Activated T-helper 2 cell treated with anti-CD3 and anti-CD28 coated beads, Interferon-gamma antibody, Interleukin-2, Interleukin-4, amounts not matched to agents 10 μg/mL and 5 μg/mL and 100 μg/mL, durations not matched to agents 14 hours and 24 hours and 36 hours (primary cell): ENCODE results near the gene RBM5. TPM values are rescaled to one million over a fixed set of nuclear protein-coding genes. Genes with fewer than 3 reads are reported as not detected.
A peak's percentile ranks its signal among the peaks of the same experiment; 100 is the strongest.

Experiments
- DNase-seq: peaks from one replicate; pipeline ENCODE4 v3.0.0; 2021; ENCODE audit warnings: low spot score
- H3K27ac Mint-ChIP-seq: one replicate; pipeline ENCODE4 v1.8.0; 2021; ENCODE audit warnings: mixed read lengths
- H3K27me3 Mint-ChIP-seq: one replicate; pipeline ENCODE4 v1.8.0; 2021; ENCODE audit warnings: low read depth, mixed read lengths
- H3K36me3 Mint-ChIP-seq: one replicate; pipeline ENCODE4 v1.8.0; 2021; ENCODE audit warnings: low read depth, mixed read lengths
- H3K4me1 Mint-ChIP-seq: one replicate; pipeline ENCODE4 v1.8.0; 2021; ENCODE audit warnings: low read depth, mixed read lengths
- H3K4me3 Mint-ChIP-seq: one replicate; pipeline ENCODE4 v1.8.0; 2021; ENCODE audit warnings: low read depth, mild to moderate bottlenecking, moderate library complexity, mixed read lengths
- H3K9me3 Mint-ChIP-seq: one replicate; pipeline ENCODE4 v1.8.0; 2021; ENCODE audit warnings: mixed read lengths
- intact Hi-C: fragments of 100-400 bp; cut with micrococcal nuclease; formaldehyde crosslinking; loops from one replicate; pipeline ENCODE4 v1.15.1; 2023
- total RNA-seq: library from RNA; stranded (reverse); gene quantifications from 2 replicates; pipeline ENCODE4 v1.2.3, GENCODE V29; 2022

RBM5 gene
- total RNA-seq, 1 donor from 2014 or later: 139 TPM

GRCh38 chr3:50100956-50101845 lies 12.5 kb downstream of the RBM5 start:
- Mint-ChIP-seq H3K27me3 (no peaks in the 10 kb centered on the region), H3K9me3 (no peaks in the 10 kb centered on the region), H3K27ac (no peak overlapping the region), H3K4me1 (peaks cover 2% of the 10 kb centered on the region), H3K36me3 (peaks cover 82% of the 10 kb centered on the region), H3K4me3 (no peak overlapping the region)
- no peak for DNase-seq
- intact Hi-C loops: no loop called here

- H3K4me1 Mint-ChIP-seq: no peaks in the 10 kb centered on the region
- no peak for DNase-seq
- intact Hi-C loops: no loop called here
- H3K9me3 Mint-ChIP-seq: no peaks in the 10 kb centered on the region
- peaks cover 84% of the 10 kb centered on the region for H3K36me3 Mint-ChIP-seq
- no peak overlapping the region for H3K4me3 Mint-ChIP-seq
- H3K27ac Mint-ChIP-seq: no peak overlapping the region
- no peaks in the 10 kb centered on the region for H3K27me3 Mint-ChIP-seq
Measured at GRCh38 chr3:50102558-50102957, 13.8 kb downstream of the RBM5 start.

- Mint-ChIP-seq H3K4me3 (no peak overlapping the region), H3K4me1 (no peaks in the 10 kb centered on the region), H3K27me3 (no peaks in the 10 kb centered on the region), H3K9me3 (no peaks in the 10 kb centered on the region), H3K27ac (no peak overlapping the region), H3K36me3 (peaks cover 87% of the 10 kb centered on the region)
- DNase-seq: no peak
- intact Hi-C loops: no loop called here
Measured at GRCh38 chr3:50111757-50112156, 23.0 kb downstream of the RBM5 start.

- Mint-ChIP-seq H3K36me3 (peaks cover 86% of the 10 kb centered on the region), H3K4me1 (no peaks in the 10 kb centered on the region), H3K27me3 (no peaks in the 10 kb centered on the region)
Measured at GRCh38 chr3:50112462-50112861, 23.7 kb downstream of the RBM5 start.

GRCh38 chr3:50117120-50117519 lies 28.4 kb downstream of the RBM5 start:
- Mint-ChIP-seq H3K27me3 (no peaks in the 10 kb centered on the region), H3K4me3 (no peak overlapping the region), H3K4me1 (no peaks in the 10 kb centered on the region), H3K36me3 (peaks cover 67% of the 10 kb centered on the region), H3K27ac (no peak overlapping the region), H3K9me3 (no peaks in the 10 kb centered on the region)
- intact Hi-C loops: no loop called here
- no peak for DNase-seq

More at GRCh38 chr3:50112462-50112861, 23.7 kb downstream of the RBM5 start:
- Mint-ChIP-seq H3K4me3 (no peak overlapping the region), H3K27ac (no peak overlapping the region), H3K9me3 (no peaks in the 10 kb centered on the region)
- intact Hi-C loops: no loop called here
- no peak for DNase-seq

- Mint-ChIP-seq H3K4me1 (no peaks in the 10 kb centered on the region), H3K27ac (no peak overlapping the region), H3K4me3 (no peak overlapping the region), H3K36me3 (peaks cover 60% of the 10 kb centered on the region), H3K27me3 (no peaks in the 10 kb centered on the region), H3K9me3 (no peaks in the 10 kb centered on the region)
- intact Hi-C loops: no loop called here
- DNase-seq: no peak
Measured at GRCh38 chr3:50118237-50118636, 29.5 kb downstream of the RBM5 start.

GRCh38 chr3:50119786-50120185 lies 31.1 kb downstream of the RBM5 start:
- H3K27ac Mint-ChIP-seq: no peak overlapping the region
- no peak overlapping the region for H3K4me3 Mint-ChIP-seq
- no peaks in the 10 kb centered on the region for H3K4me1 Mint-ChIP-seq
- no peak for DNase-seq
- no peaks in the 10 kb centered on the region for H3K27me3 Mint-ChIP-seq
- no peaks in the 10 kb centered on the region for H3K9me3 Mint-ChIP-seq
- intact Hi-C loops: loop anchor here (2.0 kb wide), 1 partner anchor 69 kb away; no protein-coding TSS in a partner anchor
- H3K36me3 Mint-ChIP-seq: peaks cover 45% of the 10 kb centered on the region

- peaks cover 37% of the 10 kb centered on the region for H3K36me3 Mint-ChIP-seq
- no peak overlapping the region for H3K4me3 Mint-ChIP-seq
- DNase-seq: no peak
- intact Hi-C loops: loop anchor here (1.0 to 2.0 kb wide), 4 partner anchors 68 to 153 kb away; no protein-coding TSS in a partner anchor
- no peak overlapping the region for H3K27ac Mint-ChIP-seq
- no peaks in the 10 kb centered on the region for H3K4me1 Mint-ChIP-seq
- no peaks in the 10 kb centered on the region for H3K27me3 Mint-ChIP-seq
- no peaks in the 10 kb centered on the region for H3K9me3 Mint-ChIP-seq
Measured at GRCh38 chr3:50120364-50121071, 31.8 kb downstream of the RBM5 start.

GRCh38 chr3:50121072-50122032 lies 32.6 kb downstream of the RBM5 start:
- Mint-ChIP-seq H3K27me3 (no peaks in the 10 kb centered on the region), H3K4me1 (no peaks in the 10 kb centered on the region), H3K27ac (no peak overlapping the region), H3K4me3 (no peak overlapping the region), H3K9me3 (no peaks in the 10 kb centered on the region), H3K36me3 (peaks cover 29% of the 10 kb centered on the region)
- DNase-seq: peak; percentile 55
- intact Hi-C loops: loop anchor here (1.0 to 2.0 kb wide), 4 partner anchors 67 to 152 kb away; no protein-coding TSS in a partner anchor

- intact Hi-C loops: no loop called here
- Mint-ChIP-seq H3K4me1 (no peaks in the 10 kb centered on the region), H3K9me3 (no peaks in the 10 kb centered on the region), H3K36me3 (peaks cover 22% of the 10 kb centered on the region), H3K4me3 (no peak overlapping the region), H3K27ac (no peak overlapping the region), H3K27me3 (no peaks in the 10 kb centered on the region)
- DNase-seq: no peak
Measured at GRCh38 chr3:50122071-50122470, 33.4 kb downstream of the RBM5 start.

- H3K9me3 Mint-ChIP-seq: no peaks in the 10 kb centered on the region
- no peaks in the 10 kb centered on the region for H3K27me3 Mint-ChIP-seq
- peaks cover 18% of the 10 kb centered on the region for H3K36me3 Mint-ChIP-seq
- no peak overlapping the region for H3K4me3 Mint-ChIP-seq
- intact Hi-C loops: no loop called here
- H3K4me1 Mint-ChIP-seq: no peaks in the 10 kb centered on the region
- DNase-seq: no peak
- no peak overlapping the region for H3K27ac Mint-ChIP-seq
Measured at GRCh38 chr3:50122661-50123391, 34.1 kb downstream of the RBM5 start.
